ENCODE results near the gene NEURL2.

Gene NEURL2

GRCh38 chr20:45872626-45873025 lies 18.4 kb downstream of the NEURL2 start:
- DNase-seq (ENCODE audit: low read depth), result no peak

GRCh38 chr20:45867819-45868176 lies 23.2 kb downstream of the NEURL2 start:
- no peak for DNase-seq (ENCODE audit: low read depth)

GRCh38 chr20:45867136-45867818 lies 23.7 kb downstream of the NEURL2 start:
- no peak for DNase-seq (ENCODE audit: low read depth)

- DNase-seq (ENCODE audit: low read depth), result no peak
These were observed 24.6 kb downstream of the NEURL2 start for GRCh38 chr20:45866454-45866853.

- no peak for DNase-seq (ENCODE audit: low read depth)
These were observed 27.2 kb downstream of the NEURL2 start for GRCh38 chr20:45863543-45864470.

- no peak for DNase-seq (ENCODE audit: low read depth)
These were observed 29.6 kb downstream of the NEURL2 start for GRCh38 chr20:45861221-45862075.

GRCh38 chr20:45860560-45861220 lies 30.3 kb downstream of the NEURL2 start:
- DNase-seq (ENCODE audit: low read depth), result no peak

GRCh38 chr20:45859916-45860315 lies 31.1 kb downstream of the NEURL2 start:
- DNase-seq (ENCODE audit: low read depth), result no peak

GRCh38 chr20:45857882-45858216 lies 33.2 kb downstream of the NEURL2 start:
- no peak for DNase-seq (ENCODE audit: low read depth)

- DNase-seq (ENCODE audit: low read depth), result peak; percentile 100
These were observed 33.7 kb downstream of the NEURL2 start, which contains the start of the genes ACOT8 and ZSWIM3 for GRCh38 chr20:45857114-45857881. Gene ACOT8 (minus strand): TSS chr20:45857392. CDS start chr20:45857315, 77 bp downstream. Gene ZSWIM3 (plus strand): TSS chr20:45857614. CDS start chr20:45857826, 212 bp downstream.

- no peak for DNase-seq (ENCODE audit: low read depth)
These were observed 37.5 kb downstream of the NEURL2 start for GRCh38 chr20:45853484-45853883.

GRCh38 chr20:45852326-45852725 lies 38.7 kb downstream of the NEURL2 start:
- DNase-seq (ENCODE audit: low read depth), result no peak

- DNase-seq (ENCODE audit: low read depth), result no peak
These were observed 39.5 kb downstream of the NEURL2 start for GRCh38 chr20:45851501-45851900.

GRCh38 chr20:45850926-45851325 lies 40.1 kb downstream of the NEURL2 start:
- DNase-seq (ENCODE audit: low read depth), result no peak

- no peak for DNase-seq (ENCODE audit: low read depth)
These were observed 40.8 kb downstream of the NEURL2 start for GRCh38 chr20:45850238-45850637.

GRCh38 chr20:45848969-45849582 lies 41.9 kb downstream of the NEURL2 start:
- DNase-seq (ENCODE audit: low read depth), result no peak

GRCh38 chr20:45848421-45848820 lies 42.6 kb downstream of the NEURL2 start:
- DNase-seq (ENCODE audit: low read depth), result no peak

- no peak for DNase-seq (ENCODE audit: low read depth)
These were observed 45.6 kb downstream of the NEURL2 start for GRCh38 chr20:45845452-45845851.

GRCh38 chr20:45843506-45843905 lies 47.5 kb downstream of the NEURL2 start:
- no peak for DNase-seq (ENCODE audit: low read depth)

- DNase-seq (ENCODE audit: low read depth), result no peak
These were observed 48.7 kb downstream of the NEURL2 start for GRCh38 chr20:45842169-45842812.
